CD14-positive monocyte (primary cell): ENCODE data around the gene HCFC2. TPM values are rescaled to one million over a fixed set of nuclear protein-coding genes. Genes with fewer than 3 reads are reported as not detected.

Experiments
- DNase-seq, 3 donors: peaks; one replicate each; pipeline ENCODE4 v3.0.0-alpha.2; 2011 to 2022
- H2AFZ ChIP-seq: 2 replicates; pipeline ENCODE4 v1.6.0; 2012; ENCODE audit warnings: mild to moderate bottlenecking, low read depth, low read length, inconsistent platforms; ENCODE audit not compliant: insufficient read depth, poor library complexity, severe bottlenecking
- H3K27ac ChIP-seq, 2 donors: 1 replicate in 1 of 2; 2 replicates in 1 of 2; pipeline ENCODE4 v1.5.1; 2012 to 2013; ENCODE audit warnings: low read length in 2 of 2, control low read depth in 1 of 2, inconsistent platforms in 1 of 2, low read depth in 1 of 2, mild to moderate bottlenecking in 1 of 2
- H3K27me3 ChIP-seq, 2 donors: one replicate each; pipeline versions ENCODE4 v1.6.0 to v1.6.1; 2011 to 2013; ENCODE audit warnings: low read length in 2 of 2; ENCODE audit not compliant: control insufficient read depth in 2 of 2, insufficient read depth in 2 of 2
- H3K36me3 ChIP-seq, 2 donors: replicated peaks in 1 of 2; 1 replicate in 1 of 2; 2 replicates in 1 of 2; pipeline versions ENCODE4 v1.5.1 to v1.6.1; 2012 to 2013; ENCODE audit warnings: low read length in 2 of 2, control low read depth in 1 of 2, inconsistent platforms in 1 of 2, mild to moderate bottlenecking in 1 of 2; ENCODE audit not compliant: insufficient read depth in 2 of 2, control insufficient read depth in 1 of 2
- H3K4me1 ChIP-seq, 2 donors: 1 replicate in 1 of 2; 2 replicates in 1 of 2; pipeline versions ENCODE4 v1.5.1 to v1.6.1; 2012 to 2013; ENCODE audit warnings: low read length in 2 of 2, control low read depth in 1 of 2, inconsistent platforms in 1 of 2, mild to moderate bottlenecking in 1 of 2, moderate library complexity in 1 of 2; ENCODE audit not compliant: insufficient read depth in 2 of 2, control insufficient read depth in 1 of 2
- H3K4me2 ChIP-seq: replicated peaks from 2 replicates; pipeline ENCODE3; 2012; ENCODE audit warnings: low read length, moderate library complexity, mild to moderate bottlenecking; ENCODE audit not compliant: poor library complexity, severe bottlenecking; ENCODE audit errors: extremely low read depth
- H3K4me3 ChIP-seq, 3 experiments: fragments of 200-600 bp in 1 of 3; sonication (generic) in 1 of 3; replicated peaks in 1 of 3; 1 replicate in 2 of 3; 2 replicates in 1 of 3; pipeline ENCODE4 v1.5.1; 2011 to 2013; ENCODE audit warnings: low read length in 3 of 3, mild to moderate bottlenecking in 3 of 3, control low read depth in 2 of 3, low read depth in 2 of 3, inconsistent platforms in 1 of 3, moderate library complexity in 1 of 3
- H3K79me2 ChIP-seq: 2 replicates; pipeline ENCODE4 v1.6.0; 2012; ENCODE audit warnings: mild to moderate bottlenecking, control low read depth, inconsistent platforms, low read length, moderate library complexity; ENCODE audit not compliant: insufficient read depth
- H3K9ac ChIP-seq: 2 replicates; pipeline ENCODE4 v1.6.0; 2017; ENCODE audit warnings: low read length, mild to moderate bottlenecking; ENCODE audit not compliant: insufficient read depth, poor library complexity, severe bottlenecking
- H3K9me3 ChIP-seq, 2 donors: replicated peaks in 1 of 2; 1 replicate in 1 of 2; 2 replicates in 1 of 2; pipeline versions ENCODE4 v1.5.1 to v1.6.1; 2012 to 2013; ENCODE audit warnings: low read length in 2 of 2, control low read depth in 1 of 2; ENCODE audit not compliant: control insufficient read depth in 1 of 2, insufficient read depth in 1 of 2
- H4K20me1 ChIP-seq: 2 replicates; pipeline ENCODE4 v1.6.0; 2012; ENCODE audit warnings: mild to moderate bottlenecking, low read length, control low read depth, moderate library complexity; ENCODE audit not compliant: insufficient read depth
- H3K27ac Mint-ChIP-seq, 7 donors: one replicate each; pipeline ENCODE4 v1.8.0; 2020; ENCODE audit warnings: mild to moderate bottlenecking in 7 of 7, mixed read lengths in 7 of 7, moderate library complexity in 6 of 7, inconsistent platforms in 2 of 7
- H3K27me3 Mint-ChIP-seq, 3 donors: one replicate each; pipeline ENCODE4 v1.8.0; 2021 to 2022; ENCODE audit warnings: low read depth in 3 of 3, mild to moderate bottlenecking in 3 of 3, mixed read lengths in 3 of 3, moderate library complexity in 3 of 3, inconsistent platforms in 1 of 3
- H3K36me3 Mint-ChIP-seq, 2 donors: one replicate each; pipeline ENCODE4 v1.8.0; 2020; ENCODE audit warnings: mixed read lengths in 2 of 2, inconsistent platforms in 1 of 2, mild to moderate bottlenecking in 1 of 2
- H3K4me1 Mint-ChIP-seq: one replicate; pipeline ENCODE4 v1.8.0; 2020; ENCODE audit warnings: mild to moderate bottlenecking, mixed read lengths
- H3K4me3 Mint-ChIP-seq, 2 donors: one replicate each; pipeline ENCODE4 v1.8.0; 2020; ENCODE audit warnings: mild to moderate bottlenecking in 2 of 2, mixed read lengths in 2 of 2, moderate library complexity in 1 of 2
- H3K9me3 Mint-ChIP-seq, 7 donors: one replicate each; pipeline ENCODE4 v1.8.0; 2020 to 2022; ENCODE audit warnings: mixed read lengths in 7 of 7, mild to moderate bottlenecking in 6 of 7, moderate library complexity in 6 of 7, inconsistent platforms in 2 of 7
- CTCF ChIP-seq: fragments of 200-600 bp; IDR thresholded peaks from one replicate; pipeline ENCODE4 v1.8.0; 2022; ENCODE audit warnings: antibody characterized with exemption, mild to moderate bottlenecking
- WGBS: methylation state at CpG from one replicate; pipeline ENCODE4 v1.1.5; 2013; ENCODE audit warnings: missing lambda C conversion rate; ENCODE audit not compliant: insufficient coverage; 5-methylcytosine and 5-hydroxymethylcytosine counted together
- intact Hi-C, 2 donors: fragments of 100-400 bp; cut with micrococcal nuclease; formaldehyde crosslinking; loops; one replicate each; pipeline versions ENCODE4 v1.15.0 to v1.15.1; 2023
- polyA plus RNA-seq, 3 donors: library from polyadenylated mRNA; depleted of rRNA in 1 of 3; unstranded in 2 of 3; stranded (reverse) in 1 of 3; fragments of 300-500 nt in 2 of 3; fragments of >200 nt in 1 of 3; fragmentation: Illumina TruSeq in 2 of 3; gene quantifications; 1 replicate in 2 of 3; 2 replicates in 1 of 3; pipeline ENCODE4 v1.2.3, GENCODE V29; 2012 to 2021

The HCFC2 gene
- polyA plus RNA-seq, 3 donors = 3.3 to 8.7 (median 4.3) TPM

- Histone ChIP-seq H3K9me3 (peaks cover 0 to 8% of the 10 kb centered on the region in 2 donors), H3K4me3 (no peak overlapping the region), H3K9ac (no peak overlapping the region), H3K27ac (no peak overlapping the region), H3K27me3 (no peaks in the 10 kb centered on the region), H4K20me1 (no peaks in the 10 kb centered on the region), H3K79me2 (no peaks in the 10 kb centered on the region), H2AFZ (no peak overlapping the region), H3K36me3 (no peaks in the 10 kb centered on the region), H3K4me2 (no peak overlapping the region), H3K4me1 (no peaks in the 10 kb centered on the region)
- Mint-ChIP-seq H3K27me3 (peaks cover 4 to 7% (median 7%) of the 10 kb centered on the region in 3 donors), H3K4me3 (no peak overlapping the region), H3K9me3 (peaks cover 2 to 12% (median 9%) of the 10 kb centered on the region in 7 donors), H3K27ac (no peak overlapping the region), H3K36me3 (no peaks in the 10 kb centered on the region), H3K4me1 (no peaks in the 10 kb centered on the region)
- DNase-seq = no peak
- TF ChIP-seq CTCF = no peak
- WGBS = no CpG with 5 or more reads among the region's 3 CpGs
- intact Hi-C loops = no loop called here
Observed at GRCh38 chr12:104022786-104023185, 41.5 kb upstream of the HCFC2 start.

GRCh38 chr12:104023710-104024109 is 40.6 kb upstream of the HCFC2 start:
- H3K27me3 ChIP-seq = no peaks in the 10 kb centered on the region
- H3K27me3 Mint-ChIP-seq = peaks cover 4 to 7% (median 7%) of the 10 kb centered on the region in 3 donors

More at GRCh38 chr12:104023710-104024109, 40.6 kb upstream of the HCFC2 start:
- DNase-seq = no peak
- Histone ChIP-seq H3K4me1 (no peaks in the 10 kb centered on the region), H3K27ac (no peak overlapping the region), H2AFZ (no peak overlapping the region), H3K4me3 (no peak overlapping the region), H3K4me2 (no peak overlapping the region), H3K79me2 (no peaks in the 10 kb centered on the region), H4K20me1 (no peaks in the 10 kb centered on the region), H3K9me3 (peaks cover 0 to 8% of the 10 kb centered on the region in 2 donors), H3K36me3 (no peaks in the 10 kb centered on the region), H3K9ac (no peak overlapping the region)
- intact Hi-C loops = no loop called here
- WGBS = no CpG with 5 or more reads among the region's 2 CpGs
- TF ChIP-seq CTCF = no peak
- Mint-ChIP-seq H3K36me3 (no peaks in the 10 kb centered on the region), H3K27ac (no peak overlapping the region), H3K4me3 (no peak overlapping the region), H3K9me3 (peaks cover 2 to 12% (median 9%) of the 10 kb centered on the region in 7 donors), H3K4me1 (no peaks in the 10 kb centered on the region)
